HepG2 (cell line): ENCODE data around the gene ZC3H13. TPM values are rescaled to one million over a fixed set of nuclear protein-coding genes. Genes with fewer than 3 reads are reported as not detected.

Experiments
- ATAC-seq: fragments of 200-7000 bp; cut with Tn5 transposase; 3 replicates; pipeline ENCODE4 v1.9.1; 2020; ENCODE audit warnings: mild to moderate bottlenecking, moderate library complexity
- BruUV-seq: library from RNA; stranded (reverse); fragments of 400-500 nt; replicated peaks from 2 replicates; lab custom pipeline; 2021; lab: Mats Ljungman, UMichigan
- CTCF ChIA-PET: fragments of 300-600 bp; formaldehyde crosslinking; extraction: SDS; loops from one replicate; lab custom pipeline; 2021; ENCODE audit warnings: low total read pairs, inconsistent platforms, low intra/inter-chr PET ratio; lab: Yijun Ruan, JAX
- POLR2A ChIA-PET: fragments of 350-600 bp; sonication (Branson Sonifier 250); formaldehyde crosslinking; loops from one replicate; lab custom pipeline; 2020; ENCODE audit warnings: antibody characterized with exemption, inconsistent platforms; lab: Yijun Ruan, JAX
- DNase-seq: peaks from one replicate; pipeline ENCODE4 v3.0.0-alpha.2; 2015; ENCODE audit warnings: low spot score
- FAIRE-seq: peaks from 3 replicates; lab custom pipeline; 2011; peaks lifted over from hg19 to GRCh38; lab: Jason Lieb, UNC
- H2AFZ ChIP-seq: one replicate; pipeline ENCODE4 v1.6.1; 2011; ENCODE audit warnings: low read length, inconsistent platforms
- H3K27ac ChIP-seq: fragments of 300-600 bp; 3 replicates; pipeline ENCODE4 v1.8.0; 2011; ENCODE audit warnings: mixed run types, mild to moderate bottlenecking, mixed read lengths, low read length, inconsistent platforms; ENCODE audit not compliant: insufficient read depth; ENCODE audit errors: extremely low read length
- H3K27me3 ChIP-seq, 2 experiments: fragments of 200-600 bp in 1 of 2; 2 replicates in 1 of 2; 3 replicates in 1 of 2; pipeline versions ENCODE4 v1.6.0 to v1.8.0; 2011; ENCODE audit warnings: low read length in 2 of 2, mild to moderate bottlenecking in 2 of 2, moderate library complexity in 2 of 2, inconsistent platforms in 1 of 2; ENCODE audit not compliant: insufficient read depth in 2 of 2, control insufficient read depth in 1 of 2
- H3K36me3 ChIP-seq, 2 experiments: fragments of 200-600 bp in 1 of 2; replicated peaks in 1 of 2; 2 replicates in 1 of 2; 3 replicates in 1 of 2; pipeline versions ENCODE4 v1.5.1 to v1.8.0; 2011; ENCODE audit warnings: low read length in 2 of 2, inconsistent platforms in 1 of 2; ENCODE audit not compliant: insufficient read depth in 2 of 2, control insufficient read depth in 1 of 2
- H3K4me1 ChIP-seq: 2 replicates; pipeline ENCODE4 v1.5.1; 2012; ENCODE audit warnings: low read length, inconsistent platforms; ENCODE audit not compliant: insufficient read depth
- H3K4me2 ChIP-seq: 2 replicates; pipeline ENCODE4 v1.6.0; 2011; ENCODE audit warnings: low read depth, low read length, inconsistent platforms
- H3K4me3 ChIP-seq, 3 experiments: fragments of 200-600 bp in 1 of 3; sonication (generic), shearing (Covaris generic) in 1 of 3; replicated peaks in 1 of 3; 2 replicates each; pipeline ENCODE4 v1.5.1; 2011 to 2016; ENCODE audit warnings: low read length in 3 of 3, inconsistent platforms in 2 of 3, low read depth in 2 of 3, mild to moderate bottlenecking in 2 of 3, control low read depth in 1 of 3, mixed read lengths in 1 of 3; ENCODE audit not compliant: insufficient read depth in 1 of 3
- H3K79me2 ChIP-seq: one replicate; pipeline ENCODE4 v1.6.1; 2011; ENCODE audit warnings: low read length, inconsistent platforms; ENCODE audit not compliant: insufficient read depth
- H3K9ac ChIP-seq: 2 replicates; pipeline ENCODE4 v1.6.0; 2011; ENCODE audit warnings: mild to moderate bottlenecking, low read depth, low read length, inconsistent platforms; ENCODE audit not compliant: insufficient read depth
- H3K9me3 ChIP-seq: 2 replicates; pipeline ENCODE4 v1.5.1; 2012; ENCODE audit warnings: mild to moderate bottlenecking, low read length
- H4K20me1 ChIP-seq: 2 replicates; pipeline ENCODE4 v1.6.0; 2011; ENCODE audit warnings: inconsistent platforms, mild to moderate bottlenecking, low read length, moderate library complexity; ENCODE audit not compliant: insufficient read depth
- CCAR2 ChIP-seq: fragments of 200-400 bp; formaldehyde crosslinking; optimal IDR thresholded peaks from 2 replicates; pipeline ENCODE3; 2018; ENCODE audit warnings: low read depth, mild to moderate bottlenecking, low read length, moderate library complexity
- MEF2D ChIP-seq: sonication (generic); formaldehyde crosslinking; IDR thresholded peaks from 2 replicates; pipeline ENCODE4 v1.5.1; 2020; ENCODE audit warnings: mild to moderate bottlenecking, missing genetic modification reagents
- RBFOX2 ChIP-seq: fragments of 200-400 bp; formaldehyde crosslinking; IDR thresholded peaks from 2 replicates; pipeline ENCODE4 v1.6.1; 2017; ENCODE audit warnings: low read depth, mild to moderate bottlenecking, low read length
- ZBTB20 ChIP-seq: sonication (generic); formaldehyde crosslinking; IDR thresholded peaks from 2 replicates; pipeline ENCODE4 v1.8.1; 2023; ENCODE audit warnings: missing genetic modification reagents, low read depth, mild to moderate bottlenecking, borderline replicate concordance
- ZNF7 ChIP-seq: IDR thresholded peaks from 2 replicates; pipeline ENCODE4 v1.6.1; 2016; ENCODE audit warnings: missing biosample characterization, missing genetic modification reagents
- WGBS: methylation state at CpG from one replicate; pipeline ENCODE4 v1.1.6; 2017; ENCODE audit warnings: low lambda C conversion rate; 5-methylcytosine and 5-hydroxymethylcytosine counted together
- in situ Hi-C: cut with HindIII; loops from 2 replicates; pipeline ENCODE4 v1.10.0; 2017; ENCODE audit warnings: low pct_unique_long_range_greater_than_20kb; ENCODE audit not compliant: extremely low pct_ligation_motif_present
- intact Hi-C: fragments of 100-400 bp; cut with micrococcal nuclease; formaldehyde crosslinking; loops from one replicate; pipeline ENCODE4 v1.10.0; 2022; ENCODE audit not compliant: unreplicated experiment
- polyA plus RNA-seq, 8 experiments: library from polyadenylated mRNA; depleted of rRNA in 3 of 8; stranded (reverse) in 7 of 8; unstranded in 1 of 8; fragments of >200 nt; fragmentation: Illumina TruSeq in 4 of 8; extraction: Trizol in 4 of 8; gene quantifications; 2 replicates each; pipeline versions ENCODE4 v1.2.1 to v1.2.3, GENCODE V29; 2011 to 2016; ENCODE audit warnings: low read depth in 4 of 8, missing spikeins in 1 of 8, mixed read lengths in 1 of 8; ENCODE audit not compliant: insufficient read depth in 1 of 8
- total RNA-seq, 5 experiments: library from RNA; depleted of rRNA; stranded (reverse); fragments of >200 nt; fragmentation: Illumina TruSeq; extraction: Trizol; gene quantifications; 2 replicates each; pipeline ENCODE4 v1.2.3, GENCODE V29; 2016; ENCODE audit warnings: low read depth in 1 of 5
- TF ChIP-seq, protein P1 (sequence below): sonication (generic); formaldehyde crosslinking; IDR thresholded peaks from 2 replicates; pipeline ENCODE4 v1.5.0; 2020; ENCODE audit warnings: mild to moderate bottlenecking, missing genetic modification reagents
- TF ChIP-seq, protein P2 (sequence below): sonication (generic); formaldehyde crosslinking; IDR thresholded peaks from 2 replicates; pipeline ENCODE4 v1.4.0; 2020; ENCODE audit warnings: missing genetic modification reagents

ZC3H13 gene
- total and polyA plus RNA-seq, 2 of the 13 experiments (the other 11 are each of a cell fraction or from before 2014, with no cell fraction given) = 2.7 to 23.5 TPM

DNA sequence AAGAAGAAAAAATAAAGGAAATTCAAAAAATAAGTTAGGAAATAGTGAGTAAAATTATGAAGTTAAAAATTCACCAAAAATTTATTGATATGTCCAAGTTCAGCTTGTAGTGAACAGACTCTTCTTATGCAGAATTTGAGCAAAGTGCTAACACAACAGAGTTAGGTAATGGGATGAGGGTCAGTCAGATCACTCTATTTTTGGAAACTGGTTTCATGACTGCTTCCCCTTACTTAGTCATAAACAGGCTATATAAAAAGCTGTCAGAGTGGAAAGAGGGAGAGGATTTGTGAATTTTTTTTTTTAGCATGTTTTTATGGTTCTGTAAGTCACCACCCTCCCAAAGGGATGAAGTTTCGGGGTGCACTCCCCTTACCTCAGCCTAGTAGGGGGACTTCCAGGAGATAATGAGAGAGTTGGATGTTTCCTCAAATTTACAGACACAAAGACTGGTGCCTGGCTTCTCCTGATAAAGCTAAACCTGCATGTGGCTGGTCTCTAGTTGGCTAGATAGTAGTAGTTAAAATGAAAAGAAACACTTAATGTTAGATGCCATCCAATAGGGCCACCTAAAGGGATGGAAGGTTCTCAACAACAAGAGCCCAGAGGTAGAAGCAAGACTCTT is 47.8 kb upstream of the ZC3H13 start:
- H3K9ac ChIP-seq = no peak overlapping the region
- peak overlapping the region; percentile 80 for H3K4me2 ChIP-seq
- CTCF ChIA-PET = no interaction called here
- H3K4me3 ChIP-seq = no peak overlapping the region
- FAIRE-seq (no peak), DNase-seq (no peak), ATAC-seq (no peak)
- H3K4me1 ChIP-seq = peaks cover 89% of the 10 kb centered on the region
- no peak overlapping the region for H3K27ac ChIP-seq
- peaks cover 13 to 26% of the 10 kb centered on the region in 2 experiments for H3K36me3 ChIP-seq
- in situ Hi-C loops = no loop called here
- peaks cover 95% of the 10 kb centered on the region for H3K79me2 ChIP-seq
- no peak overlapping the region for H2AFZ ChIP-seq
- TF ChIP-seq, protein P1, sequence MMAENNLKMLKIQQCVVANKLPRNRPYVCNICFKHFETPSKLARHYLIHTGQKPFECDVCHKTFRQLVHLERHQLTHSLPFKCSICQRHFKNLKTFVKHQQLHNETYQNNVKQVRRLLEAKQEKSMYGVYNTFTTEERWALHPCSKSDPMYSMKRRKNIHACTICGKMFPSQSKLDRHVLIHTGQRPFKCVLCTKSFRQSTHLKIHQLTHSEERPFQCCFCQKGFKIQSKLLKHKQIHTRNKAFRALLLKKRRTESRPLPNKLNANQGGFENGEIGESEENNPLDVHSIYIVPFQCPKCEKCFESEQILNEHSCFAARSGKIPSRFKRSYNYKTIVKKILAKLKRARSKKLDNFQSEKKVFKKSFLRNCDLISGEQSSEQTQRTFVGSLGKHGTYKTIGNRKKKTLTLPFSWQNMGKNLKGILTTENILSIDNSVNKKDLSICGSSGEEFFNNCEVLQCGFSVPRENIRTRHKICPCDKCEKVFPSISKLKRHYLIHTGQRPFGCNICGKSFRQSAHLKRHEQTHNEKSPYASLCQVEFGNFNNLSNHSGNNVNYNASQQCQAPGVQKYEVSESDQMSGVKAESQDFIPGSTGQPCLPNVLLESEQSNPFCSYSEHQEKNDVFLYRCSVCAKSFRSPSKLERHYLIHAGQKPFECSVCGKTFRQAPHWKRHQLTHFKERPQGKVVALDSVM (CRISPR knock-in tag) = no peak
- TF ChIP-seq ZNF7 = no peak
- TF ChIP-seq RBFOX2 = 0 out of 2 replicates have a peak, but pooled peaks have one; percentile 22
- TF ChIP-seq, protein P2, sequence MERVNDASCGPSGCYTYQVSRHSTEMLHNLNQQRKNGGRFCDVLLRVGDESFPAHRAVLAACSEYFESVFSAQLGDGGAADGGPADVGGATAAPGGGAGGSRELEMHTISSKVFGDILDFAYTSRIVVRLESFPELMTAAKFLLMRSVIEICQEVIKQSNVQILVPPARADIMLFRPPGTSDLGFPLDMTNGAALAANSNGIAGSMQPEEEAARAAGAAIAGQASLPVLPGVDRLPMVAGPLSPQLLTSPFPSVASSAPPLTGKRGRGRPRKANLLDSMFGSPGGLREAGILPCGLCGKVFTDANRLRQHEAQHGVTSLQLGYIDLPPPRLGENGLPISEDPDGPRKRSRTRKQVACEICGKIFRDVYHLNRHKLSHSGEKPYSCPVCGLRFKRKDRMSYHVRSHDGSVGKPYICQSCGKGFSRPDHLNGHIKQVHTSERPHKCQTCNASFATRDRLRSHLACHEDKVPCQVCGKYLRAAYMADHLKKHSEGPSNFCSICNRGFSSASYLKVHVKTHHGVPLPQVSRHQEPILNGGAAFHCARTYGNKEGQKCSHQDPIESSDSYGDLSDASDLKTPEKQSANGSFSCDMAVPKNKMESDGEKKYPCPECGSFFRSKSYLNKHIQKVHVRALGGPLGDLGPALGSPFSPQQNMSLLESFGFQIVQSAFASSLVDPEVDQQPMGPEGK (CRISPR knock-in tag) = no peak
- TF ChIP-seq ZBTB20 (CRISPR knock-in tag) = no peak
- TF ChIP-seq CCAR2 = no peak
- TF ChIP-seq MEF2D (CRISPR knock-in tag) = peak; percentile 62; the same call in 1 of the 2 replicates
- intact Hi-C loops = no loop called here
- 0 out of 2 replicates have a peak, but pooled peaks cover 2% of the 10 kb centered on the region for H4K20me1 ChIP-seq
- BruUV-seq = no TSS peak
- no peaks in the 10 kb centered on the region for H3K9me3 ChIP-seq
- POLR2A ChIA-PET = interaction anchor here (1.2 kb wide), 1 partner anchor 9 kb away, joined by 3 read pairs; no protein-coding TSS in a partner anchor
- no peaks in the 10 kb centered on the region for H3K27me3 ChIP-seq
- 100% methylated on average over 1 of the region's 1 CpG for WGBS
